DOHH2 (cell line): ENCODE data around the gene MIS12.

Source experiments
- CTCF ChIP-seq: fragments of 200-600 bp; sonication (generic); IDR thresholded peaks from one replicate; pipeline ENCODE4 v1.5.1; 2014; ENCODE audit warnings: antibody characterized with exemption, mild to moderate bottlenecking, low read depth, low read length; ENCODE audit not compliant: poor library complexity, severe bottlenecking
- EZH2phosphoT487 ChIP-seq: fragments of 200-600 bp; sonication (generic); IDR thresholded peaks from 2 replicates; pipeline ENCODE4 v1.6.1; 2017; ENCODE audit warnings: borderline replicate concordance, mild to moderate bottlenecking, antibody characterized with exemption, low read length, moderate library complexity, mixed read lengths

GRCh38 chr17:5500247-5500588 is 13.9 kb downstream of the MIS12 start:
- no peak for TF ChIP-seq CTCF
- TF ChIP-seq EZH2phosphoT487, result no peak
